T-helper 1 cell treated with Interleukin-12 subunit alpha and Interleukin-12 subunit beta and Interleukin-4 antibody, amounts not matched to agents 30 μg/mL and 1 μg/mL, for 36 hours (primary cell): ENCODE results near the gene MACROH2A1.

Experiments used
- H3K27ac Mint-ChIP-seq: one replicate; pipeline ENCODE4 v1.8.0; 2021; ENCODE audit warnings: mild to moderate bottlenecking, mixed read lengths
- H3K27me3 Mint-ChIP-seq: one replicate; pipeline ENCODE4 v1.8.0; 2021; ENCODE audit warnings: low read depth, mixed read lengths
- H3K36me3 Mint-ChIP-seq: one replicate; pipeline ENCODE4 v1.8.0; 2021; ENCODE audit warnings: low read depth, mixed read lengths
- H3K4me1 Mint-ChIP-seq: one replicate; pipeline ENCODE4 v1.8.0; 2021; ENCODE audit warnings: low read depth, mixed read lengths
- H3K4me3 Mint-ChIP-seq: one replicate; pipeline ENCODE4 v1.8.0; 2021; ENCODE audit warnings: mild to moderate bottlenecking, moderate library complexity, mixed read lengths
- H3K9me3 Mint-ChIP-seq: one replicate; pipeline ENCODE4 v1.8.0; 2021; ENCODE audit warnings: mixed read lengths

Gene MACROH2A1

GRCh38 chr5:135398855-135399793 lies at the start of gene MACROH2A1:
Gene MACROH2A1, minus strand, starts transcription at chr5:135399231. Its CDS starts 10,138 bp downstream, at chr5:135389093.
- Mint-ChIP-seq H3K36me3 (peaks cover 12% of the 10 kb centered on the region), H3K4me1 (peaks cover 41% of the 10 kb centered on the region), H3K9me3 (no peaks in the 10 kb centered on the region), H3K27ac (peak within 1 kb of the TSS; percentile 98), H3K27me3 (peaks cover 16% of the 10 kb centered on the region), H3K4me3 (peak within 1 kb of the TSS; percentile 94)

GRCh38 chr5:135448071-135448739 lies 49.2 kb upstream of the MACROH2A1 start:
- Mint-ChIP-seq H3K27ac (no peak overlapping the region), H3K4me3 (no peak overlapping the region), H3K27me3 (peaks cover 4% of the 10 kb centered on the region), H3K4me1 (no peaks in the 10 kb centered on the region), H3K36me3 (no peaks in the 10 kb centered on the region), H3K9me3 (no peaks in the 10 kb centered on the region)

- Mint-ChIP-seq H3K36me3 (no peaks in the 10 kb centered on the region), H3K27me3 (peaks cover 4% of the 10 kb centered on the region), H3K27ac (no peak within 1 kb of the TSS), H3K4me3 (no peak within 1 kb of the TSS), H3K4me1 (no peaks in the 10 kb centered on the region), H3K9me3 (no peaks in the 10 kb centered on the region)
These were observed 48.4 kb upstream of the MACROH2A1 start, which contains the start of gene DCANP1 for GRCh38 chr5:135447298-135447929. Gene DCANP1, minus strand, starts transcription at chr5:135447348. Its CDS starts 240 bp downstream, at chr5:135447108.

- no peaks in the 10 kb centered on the region for H3K4me1 Mint-ChIP-seq
- H3K9me3 Mint-ChIP-seq, result no peaks in the 10 kb centered on the region
- peaks cover 4% of the 10 kb centered on the region for H3K27me3 Mint-ChIP-seq
- no peak overlapping the region for H3K4me3 Mint-ChIP-seq
- no peak overlapping the region for H3K27ac Mint-ChIP-seq
- H3K36me3 Mint-ChIP-seq, result no peaks in the 10 kb centered on the region
These were observed 47.6 kb upstream of the MACROH2A1 start for GRCh38 chr5:135446615-135447014.

GRCh38 chr5:135446206-135446605 lies 47.2 kb upstream of the MACROH2A1 start:
- H3K4me3 Mint-ChIP-seq, result no peak overlapping the region
- no peaks in the 10 kb centered on the region for H3K4me1 Mint-ChIP-seq
- H3K27me3 Mint-ChIP-seq, result peaks cover 4% of the 10 kb centered on the region
- no peaks in the 10 kb centered on the region for H3K9me3 Mint-ChIP-seq
- no peak overlapping the region for H3K27ac Mint-ChIP-seq
- no peaks in the 10 kb centered on the region for H3K36me3 Mint-ChIP-seq

GRCh38 chr5:135445306-135445985 lies 46.4 kb upstream of the MACROH2A1 start:
- Mint-ChIP-seq H3K36me3 (no peaks in the 10 kb centered on the region), H3K4me1 (no peaks in the 10 kb centered on the region), H3K4me3 (no peak overlapping the region), H3K9me3 (no peaks in the 10 kb centered on the region), H3K27me3 (peaks cover 4% of the 10 kb centered on the region), H3K27ac (no peak overlapping the region)

GRCh38 chr5:135444881-135445280 lies 45.9 kb upstream of the MACROH2A1 start:
- no peaks in the 10 kb centered on the region for H3K4me1 Mint-ChIP-seq
- H3K36me3 Mint-ChIP-seq, result no peaks in the 10 kb centered on the region
- no peak overlapping the region for H3K27ac Mint-ChIP-seq
- no peaks in the 10 kb centered on the region for H3K9me3 Mint-ChIP-seq
- no peak overlapping the region for H3K4me3 Mint-ChIP-seq
- peaks cover 4% of the 10 kb centered on the region for H3K27me3 Mint-ChIP-seq

- Mint-ChIP-seq H3K36me3 (no peaks in the 10 kb centered on the region), H3K4me3 (no peak overlapping the region), H3K4me1 (no peaks in the 10 kb centered on the region), H3K27ac (no peak overlapping the region), H3K27me3 (peaks cover 4% of the 10 kb centered on the region), H3K9me3 (no peaks in the 10 kb centered on the region)
These were observed 45.3 kb upstream of the MACROH2A1 start for GRCh38 chr5:135444360-135444759.

GRCh38 chr5:135443161-135443960 lies 44.3 kb upstream of the MACROH2A1 start:
- Mint-ChIP-seq H3K27me3 (peaks cover 4% of the 10 kb centered on the region), H3K4me3 (no peak overlapping the region), H3K27ac (no peak overlapping the region), H3K9me3 (no peaks in the 10 kb centered on the region), H3K36me3 (no peaks in the 10 kb centered on the region), H3K4me1 (no peaks in the 10 kb centered on the region)

- H3K36me3 Mint-ChIP-seq, result no peaks in the 10 kb centered on the region
- H3K4me1 Mint-ChIP-seq, result no peaks in the 10 kb centered on the region
- no peaks in the 10 kb centered on the region for H3K9me3 Mint-ChIP-seq
- no peak overlapping the region for H3K4me3 Mint-ChIP-seq
- H3K27ac Mint-ChIP-seq, result no peak overlapping the region
- H3K27me3 Mint-ChIP-seq, result peaks cover 4% of the 10 kb centered on the region
These were observed 43.6 kb upstream of the MACROH2A1 start for GRCh38 chr5:135442431-135443160.

GRCh38 chr5:135441919-135442318 lies 42.9 kb upstream of the MACROH2A1 start:
- Mint-ChIP-seq H3K4me3 (no peak overlapping the region), H3K27ac (no peak overlapping the region), H3K9me3 (no peaks in the 10 kb centered on the region), H3K27me3 (peaks cover 4% of the 10 kb centered on the region), H3K4me1 (no peaks in the 10 kb centered on the region), H3K36me3 (no peaks in the 10 kb centered on the region)

- Mint-ChIP-seq H3K27ac (no peak overlapping the region), H3K4me3 (no peak overlapping the region), H3K4me1 (no peaks in the 10 kb centered on the region), H3K9me3 (no peaks in the 10 kb centered on the region), H3K36me3 (no peaks in the 10 kb centered on the region), H3K27me3 (peaks cover 4% of the 10 kb centered on the region)
These were observed 42.4 kb upstream of the MACROH2A1 start for GRCh38 chr5:135441350-135441831.

- no peak overlapping the region for H3K4me3 Mint-ChIP-seq
- peaks cover 4% of the 10 kb centered on the region for H3K27me3 Mint-ChIP-seq
These were observed 41.9 kb upstream of the MACROH2A1 start for GRCh38 chr5:135440916-135441315.

More at GRCh38 chr5:135440916-135441315, 41.9 kb upstream of the MACROH2A1 start:
- H3K4me1 Mint-ChIP-seq, result no peaks in the 10 kb centered on the region
- H3K9me3 Mint-ChIP-seq, result no peaks in the 10 kb centered on the region
- H3K36me3 Mint-ChIP-seq, result no peaks in the 10 kb centered on the region
- H3K27ac Mint-ChIP-seq, result no peak overlapping the region
